ENCODE data around the gene LPCAT4.
"Not testable (repeated sequence)": the region's sequence is repeated elsewhere in the genome, so short reads cannot be mapped to it uniquely, and the experiment has no call there.

Gene LPCAT4

DNA sequence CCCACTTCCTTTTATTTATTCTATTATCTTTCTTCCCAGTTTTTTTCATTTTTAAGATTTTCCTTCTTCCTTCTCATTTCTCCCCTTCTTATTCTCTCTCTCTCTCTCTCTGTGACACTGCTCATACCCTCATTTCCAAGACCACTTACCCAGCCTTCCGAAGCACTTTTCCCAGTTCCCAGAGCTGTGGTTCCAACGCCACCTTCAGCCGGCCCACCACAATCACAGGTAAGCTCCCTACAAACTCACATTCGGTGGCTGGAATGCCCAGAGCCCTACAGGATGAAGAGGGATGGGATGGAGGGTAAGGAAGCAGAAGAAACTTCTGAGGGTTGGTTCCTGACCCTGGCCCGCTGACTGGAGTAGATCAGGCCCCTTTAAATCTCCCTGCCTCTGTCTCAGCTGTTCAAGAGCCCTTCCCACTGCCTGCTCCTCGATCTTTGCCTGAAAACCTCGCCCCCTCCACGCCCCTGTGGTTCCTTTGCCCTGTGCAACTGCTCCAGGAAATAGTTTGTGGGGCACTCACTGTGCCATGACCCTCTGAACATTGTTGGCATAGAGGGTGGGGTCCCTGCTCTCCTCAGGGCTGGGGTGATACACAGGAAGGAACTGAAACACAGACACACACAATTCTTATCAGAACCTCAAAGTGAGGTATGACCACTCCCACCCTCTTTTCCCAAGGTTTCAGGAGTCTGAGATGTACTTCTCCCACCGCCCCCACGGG, 4.8 kb downstream of the LPCAT4 start:
- peaks cover 1% of the 10 kb centered on the region; the same call in 1 of the 2 replicates for H3K36me3 ChIP-seq (ENCODE audit: insufficient read depth, low read length)
- H2AFZ ChIP-seq (ENCODE audit: low read length, unreplicated experiment), result no peak overlapping the region
- peaks cover 11% of the 10 kb centered on the region for H3K79me2 ChIP-seq (ENCODE audit: control insufficient read depth, insufficient read depth, low read length, unreplicated experiment)
- H3K27ac ChIP-seq (ENCODE audit: low read depth, low read length), result no peak overlapping the region
- H3K27me3 ChIP-seq (ENCODE audit: insufficient read depth, low read length), result no peaks in the 10 kb centered on the region
- H3K4me1 ChIP-seq (ENCODE audit: control insufficient read depth, insufficient read depth, low read length, unreplicated experiment), result peaks cover 38% of the 10 kb centered on the region
- H3K4me3 ChIP-seq (ENCODE audit: low read depth, low read length), result no peak overlapping the region

DNA sequence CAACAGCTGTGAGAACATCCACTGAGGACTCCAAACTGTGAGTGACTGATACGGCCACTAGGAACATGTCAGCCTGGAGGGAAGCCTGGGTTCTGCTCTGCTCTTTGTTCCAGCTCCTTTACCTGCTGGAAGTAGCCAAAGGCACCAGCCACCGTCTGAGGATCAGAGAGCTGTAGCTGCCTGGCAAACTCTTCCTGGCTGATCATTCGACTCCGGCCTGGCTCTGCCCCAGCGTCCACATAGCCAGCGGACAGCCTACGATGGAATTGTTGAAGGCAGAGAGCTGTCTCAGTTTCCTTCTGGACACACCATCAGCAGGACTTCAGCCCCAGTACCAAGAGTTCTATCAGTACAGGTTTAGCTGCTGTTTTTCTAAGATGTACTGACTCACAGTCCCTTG, 5.7 kb downstream of the LPCAT4 start:
- H3K27me3 ChIP-seq (ENCODE audit: insufficient read depth, low read length), result no peaks in the 10 kb centered on the region
- peaks cover 38% of the 10 kb centered on the region for H3K4me1 ChIP-seq (ENCODE audit: control insufficient read depth, insufficient read depth, low read length, unreplicated experiment)
- peaks cover 4% of the 10 kb centered on the region; the same call in 1 of the 2 replicates for H3K36me3 ChIP-seq (ENCODE audit: insufficient read depth, low read length)
- H2AFZ ChIP-seq (ENCODE audit: low read length, unreplicated experiment), result no peak overlapping the region
- H3K27ac ChIP-seq (ENCODE audit: low read depth, low read length), result no peak overlapping the region
- H3K79me2 ChIP-seq (ENCODE audit: control insufficient read depth, insufficient read depth, low read length, unreplicated experiment), result peaks cover 11% of the 10 kb centered on the region
- no peak overlapping the region for H3K4me3 ChIP-seq (ENCODE audit: low read depth, low read length)

DNA sequence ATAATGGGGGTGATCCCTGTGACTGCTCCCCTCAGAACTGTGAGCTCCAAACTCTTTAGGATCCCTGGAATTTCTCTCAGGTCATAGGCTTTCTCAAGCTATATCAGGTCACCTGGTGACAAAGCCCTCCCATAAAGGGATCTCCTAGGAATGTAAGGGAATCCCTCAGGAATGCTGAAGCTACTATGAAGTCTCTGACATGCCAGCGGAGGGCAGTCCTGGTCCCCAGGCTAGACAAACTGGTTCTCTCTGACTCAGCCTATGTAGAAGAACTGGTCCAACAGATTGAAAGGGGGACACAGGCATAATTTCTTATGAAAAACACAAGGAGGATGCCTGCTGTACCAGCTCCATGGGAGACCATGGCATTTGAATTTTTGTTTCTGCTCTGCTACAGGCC, 6.7 kb downstream of the LPCAT4 start:
- H3K27ac ChIP-seq (ENCODE audit: low read depth, low read length), result no peak overlapping the region
- peaks cover 4% of the 10 kb centered on the region; the same call in 1 of the 2 replicates for H3K36me3 ChIP-seq (ENCODE audit: insufficient read depth, low read length)
- peaks cover 30% of the 10 kb centered on the region for H3K4me1 ChIP-seq (ENCODE audit: control insufficient read depth, insufficient read depth, low read length, unreplicated experiment)
- H3K79me2 ChIP-seq (ENCODE audit: control insufficient read depth, insufficient read depth, low read length, unreplicated experiment), result peaks cover under 1% of the 10 kb centered on the region
- no peaks in the 10 kb centered on the region for H3K27me3 ChIP-seq (ENCODE audit: insufficient read depth, low read length)
- H3K4me3 ChIP-seq (ENCODE audit: low read depth, low read length), result no peak overlapping the region
- H2AFZ ChIP-seq (ENCODE audit: low read length, unreplicated experiment), result no peak overlapping the region

- no peak overlapping the region for H3K27ac ChIP-seq (ENCODE audit: low read depth, low read length)
- no peak overlapping the region for H3K4me3 ChIP-seq (ENCODE audit: low read depth, low read length)
- H3K36me3 ChIP-seq (ENCODE audit: insufficient read depth, low read length), result peaks cover 4% of the 10 kb centered on the region; the same call in 1 of the 2 replicates
- H3K27me3 ChIP-seq (ENCODE audit: insufficient read depth, low read length), result no peaks in the 10 kb centered on the region
- H2AFZ ChIP-seq (ENCODE audit: low read length, unreplicated experiment), result no peak overlapping the region
- no peaks in the 10 kb centered on the region for H3K79me2 ChIP-seq (ENCODE audit: control insufficient read depth, insufficient read depth, low read length, unreplicated experiment)
- H3K4me1 ChIP-seq (ENCODE audit: control insufficient read depth, insufficient read depth, low read length, unreplicated experiment), result peaks cover 24% of the 10 kb centered on the region
Measured at GRCh38 chr15:34359416-34359815, 7.6 kb downstream of the LPCAT4 start.

- Histone ChIP-seq H3K79me2 (ENCODE audit: control insufficient read depth, insufficient read depth, low read length, unreplicated experiment) (no peaks in the 10 kb centered on the region), H3K27me3 (ENCODE audit: insufficient read depth, low read length) (no peaks in the 10 kb centered on the region), H3K4me3 (ENCODE audit: low read depth, low read length) (no peak overlapping the region), H3K4me1 (ENCODE audit: control insufficient read depth, insufficient read depth, low read length, unreplicated experiment) (peaks cover 24% of the 10 kb centered on the region), H2AFZ (ENCODE audit: low read length, unreplicated experiment) (no peak overlapping the region), H3K27ac (ENCODE audit: low read depth, low read length) (no peak overlapping the region), H3K36me3 (ENCODE audit: insufficient read depth, low read length) (peaks cover 4% of the 10 kb centered on the region; the same call in 1 of the 2 replicates)
Measured at GRCh38 chr15:34358948-34359347, 8.0 kb downstream of the LPCAT4 start.

- H3K79me2 ChIP-seq (ENCODE audit: control insufficient read depth, insufficient read depth, low read length, unreplicated experiment), result no peaks in the 10 kb centered on the region
- no peak overlapping the region for H2AFZ ChIP-seq (ENCODE audit: low read length, unreplicated experiment)
- H3K4me3 ChIP-seq (ENCODE audit: low read depth, low read length), result no peak overlapping the region
- peaks cover 24% of the 10 kb centered on the region for H3K4me1 ChIP-seq (ENCODE audit: control insufficient read depth, insufficient read depth, low read length, unreplicated experiment)
- no peaks in the 10 kb centered on the region for H3K27me3 ChIP-seq (ENCODE audit: insufficient read depth, low read length)
- no peak overlapping the region for H3K27ac ChIP-seq (ENCODE audit: low read depth, low read length)
- H3K36me3 ChIP-seq (ENCODE audit: insufficient read depth, low read length), result peaks cover 4% of the 10 kb centered on the region; the same call in 1 of the 2 replicates
Measured at GRCh38 chr15:34358367-34358766, 8.6 kb downstream of the LPCAT4 start.

- no peak overlapping the region for H3K27ac ChIP-seq (ENCODE audit: low read depth, low read length)
- no peak overlapping the region for H2AFZ ChIP-seq (ENCODE audit: low read length, unreplicated experiment)
- peaks cover 4% of the 10 kb centered on the region; the same call in 1 of the 2 replicates for H3K36me3 ChIP-seq (ENCODE audit: insufficient read depth, low read length)
- no peak overlapping the region for H3K4me3 ChIP-seq (ENCODE audit: low read depth, low read length)
- H3K79me2 ChIP-seq (ENCODE audit: control insufficient read depth, insufficient read depth, low read length, unreplicated experiment), result no peaks in the 10 kb centered on the region
- H3K4me1 ChIP-seq (ENCODE audit: control insufficient read depth, insufficient read depth, low read length, unreplicated experiment), result peaks cover 21% of the 10 kb centered on the region
- no peaks in the 10 kb centered on the region for H3K27me3 ChIP-seq (ENCODE audit: insufficient read depth, low read length)
Measured at GRCh38 chr15:34357653-34358052, 9.3 kb downstream of the LPCAT4 start.

- peaks cover 4% of the 10 kb centered on the region; the same call in 1 of the 2 replicates for H3K36me3 ChIP-seq (ENCODE audit: insufficient read depth, low read length)
- no peaks in the 10 kb centered on the region for H3K79me2 ChIP-seq (ENCODE audit: control insufficient read depth, insufficient read depth, low read length, unreplicated experiment)
- peaks cover 7% of the 10 kb centered on the region for H3K4me1 ChIP-seq (ENCODE audit: control insufficient read depth, insufficient read depth, low read length, unreplicated experiment)
- H3K27ac ChIP-seq (ENCODE audit: low read depth, low read length), result no peak overlapping the region
- H3K27me3 ChIP-seq (ENCODE audit: insufficient read depth, low read length), result no peaks in the 10 kb centered on the region
- H2AFZ ChIP-seq (ENCODE audit: low read length, unreplicated experiment), result no peak overlapping the region
- no peak overlapping the region for H3K4me3 ChIP-seq (ENCODE audit: low read depth, low read length)
Measured at GRCh38 chr15:34355241-34355640, 11.8 kb downstream of the LPCAT4 start.

GRCh38 chr15:34354286-34354685, 12.7 kb downstream of the LPCAT4 start:
- Histone ChIP-seq H3K27me3 (ENCODE audit: insufficient read depth, low read length) (no peaks in the 10 kb centered on the region), H3K36me3 (ENCODE audit: insufficient read depth, low read length) (peaks cover 4% of the 10 kb centered on the region; the same call in 1 of the 2 replicates), H3K4me1 (ENCODE audit: control insufficient read depth, insufficient read depth, low read length, unreplicated experiment) (peaks cover 1% of the 10 kb centered on the region), H3K79me2 (ENCODE audit: control insufficient read depth, insufficient read depth, low read length, unreplicated experiment) (no peaks in the 10 kb centered on the region), H3K4me3 (ENCODE audit: low read depth, low read length) (no peak overlapping the region), H2AFZ (ENCODE audit: low read length, unreplicated experiment) (no peak overlapping the region), H3K27ac (ENCODE audit: low read depth, low read length) (no peak overlapping the region)

DNA sequence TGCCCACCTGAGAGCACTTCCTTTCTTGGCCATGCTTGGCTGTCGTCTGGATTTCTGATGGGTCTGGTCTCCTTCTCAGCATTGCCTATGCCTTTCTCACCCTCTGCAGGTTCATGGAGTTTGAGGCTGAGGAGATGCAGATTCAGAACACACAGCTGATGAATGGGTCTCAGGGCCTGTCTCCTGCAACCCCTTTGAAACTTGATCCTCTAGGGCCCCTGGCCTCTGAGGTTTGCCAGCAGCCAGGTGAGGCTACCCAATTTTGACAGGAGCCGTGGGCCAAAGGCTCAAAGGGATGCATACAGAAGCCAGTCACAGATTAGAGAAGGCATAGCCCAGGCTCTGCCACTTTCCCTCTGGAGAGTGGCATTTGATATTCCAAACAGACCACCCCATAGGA, 13.4 kb downstream of the LPCAT4 start:
- Histone ChIP-seq H3K27me3 (ENCODE audit: insufficient read depth, low read length) (no peaks in the 10 kb centered on the region), H2AFZ (ENCODE audit: low read length, unreplicated experiment) (no peak overlapping the region), H3K36me3 (ENCODE audit: insufficient read depth, low read length) (peaks cover 4% of the 10 kb centered on the region; the same call in 1 of the 2 replicates), H3K4me1 (ENCODE audit: control insufficient read depth, insufficient read depth, low read length, unreplicated experiment) (no peaks in the 10 kb centered on the region), H3K4me3 (ENCODE audit: low read depth, low read length) (no peak overlapping the region), H3K79me2 (ENCODE audit: control insufficient read depth, insufficient read depth, low read length, unreplicated experiment) (no peaks in the 10 kb centered on the region), H3K27ac (ENCODE audit: low read depth, low read length) (no peak overlapping the region)

DNA sequence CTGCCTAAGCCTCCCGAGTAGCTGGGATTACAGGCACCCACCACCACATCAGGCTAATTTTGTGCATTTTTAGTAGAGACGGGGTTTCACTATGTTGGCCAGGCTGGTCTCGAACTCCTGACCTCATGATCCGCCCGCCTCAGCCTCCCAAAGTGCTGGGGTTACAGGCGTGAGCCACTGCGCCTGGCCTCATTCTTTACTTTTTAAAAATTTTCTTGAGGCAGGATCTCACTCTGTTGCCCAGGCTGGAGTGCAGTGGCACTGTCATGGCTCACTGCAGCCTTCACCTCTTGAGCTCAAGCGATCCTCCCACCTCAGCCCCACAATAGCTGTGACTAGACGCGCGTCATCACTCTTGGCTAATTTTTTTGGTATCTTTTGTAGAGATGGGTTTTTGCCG, 14.0 kb downstream of the LPCAT4 start:
- H3K4me1 ChIP-seq (ENCODE audit: control insufficient read depth, insufficient read depth, low read length, unreplicated experiment); H3K79me2 ChIP-seq (ENCODE audit: control insufficient read depth, insufficient read depth, low read length, unreplicated experiment); H2AFZ ChIP-seq (ENCODE audit: low read length, unreplicated experiment); H3K36me3 ChIP-seq (ENCODE audit: insufficient read depth, low read length); H3K27me3 ChIP-seq (ENCODE audit: insufficient read depth, low read length); H3K4me3 ChIP-seq (ENCODE audit: low read depth, low read length); H3K27ac ChIP-seq (ENCODE audit: low read depth, low read length): not testable (repeated sequence)

Measured in ACC112 (cell line).